Ramos (cell line): Measurements from ENCODE around the gene ASAP2.
"Not testable (repeated sequence)": the region's sequence is repeated elsewhere in the genome, so short reads cannot be mapped to it uniquely, and the experiment has no call there.

Source experiments
- in situ Hi-C: fragments of 300-500 bp; cut with MboI; formaldehyde crosslinking; loops from one replicate; pipeline ENCODE4 v1.14.3; 2022; ENCODE audit warnings: low sequenced_read_pairs; ENCODE audit not compliant: unreplicated experiment

Gene ASAP2

DNA sequence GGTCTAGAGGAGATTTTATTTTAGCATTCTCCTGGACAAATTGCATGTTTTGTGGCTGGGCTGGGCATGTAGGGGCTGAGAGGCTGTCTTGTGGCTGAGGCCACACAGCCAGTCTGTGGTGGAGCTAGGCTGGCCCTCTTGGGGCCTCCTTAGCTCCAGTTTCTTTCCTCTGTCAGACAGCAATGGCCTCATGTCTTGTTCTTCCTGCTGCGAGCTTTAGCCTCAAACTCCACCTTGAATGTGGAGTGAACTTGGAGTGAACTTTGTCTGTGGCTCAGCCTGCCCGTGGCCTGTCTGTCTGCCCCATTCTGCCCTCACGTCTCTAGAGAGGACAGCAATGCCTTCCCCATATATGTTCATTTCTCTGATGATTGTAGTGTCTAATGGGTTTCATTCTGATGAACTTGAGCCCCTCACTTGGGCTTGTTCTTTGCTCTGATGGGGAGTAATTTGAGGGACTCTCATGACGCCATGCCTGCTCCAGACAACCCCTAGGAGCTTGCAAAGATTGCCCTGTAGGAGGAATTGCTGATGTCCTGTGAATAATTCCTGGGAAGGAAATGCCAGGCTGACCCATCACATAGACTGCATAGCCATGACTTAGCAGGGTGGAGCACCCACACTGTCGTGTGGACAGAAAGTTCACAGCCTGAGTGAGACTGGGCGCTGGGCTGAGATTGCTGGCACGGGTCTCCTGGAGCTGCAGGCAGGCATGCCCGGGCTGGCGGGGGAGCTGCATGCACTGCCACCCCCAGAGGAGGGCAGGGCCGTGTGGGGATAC lies 42.6 kb downstream of the ASAP2 start:
- in situ Hi-C loops, result no loop called here

DNA sequence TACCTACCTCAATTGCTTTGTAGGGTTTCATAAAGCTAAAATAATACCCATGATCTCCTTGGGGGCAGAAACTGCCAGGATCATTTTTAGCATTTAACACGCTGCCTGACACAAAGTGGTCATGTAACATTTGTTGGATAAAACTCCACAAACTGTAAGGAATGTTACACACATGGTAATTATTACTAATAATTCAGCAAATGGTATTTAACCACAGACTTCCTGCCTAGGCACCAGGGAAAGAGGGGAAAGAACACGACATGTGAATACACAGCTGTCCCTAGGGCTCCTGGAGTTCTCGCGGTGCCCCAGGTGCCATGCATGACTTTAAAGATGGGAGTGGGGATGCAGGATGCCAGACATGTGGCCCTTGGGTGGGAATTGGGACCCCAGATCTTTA lies 43.5 kb downstream of the ASAP2 start:
- in situ Hi-C loops, result no loop called here

DNA sequence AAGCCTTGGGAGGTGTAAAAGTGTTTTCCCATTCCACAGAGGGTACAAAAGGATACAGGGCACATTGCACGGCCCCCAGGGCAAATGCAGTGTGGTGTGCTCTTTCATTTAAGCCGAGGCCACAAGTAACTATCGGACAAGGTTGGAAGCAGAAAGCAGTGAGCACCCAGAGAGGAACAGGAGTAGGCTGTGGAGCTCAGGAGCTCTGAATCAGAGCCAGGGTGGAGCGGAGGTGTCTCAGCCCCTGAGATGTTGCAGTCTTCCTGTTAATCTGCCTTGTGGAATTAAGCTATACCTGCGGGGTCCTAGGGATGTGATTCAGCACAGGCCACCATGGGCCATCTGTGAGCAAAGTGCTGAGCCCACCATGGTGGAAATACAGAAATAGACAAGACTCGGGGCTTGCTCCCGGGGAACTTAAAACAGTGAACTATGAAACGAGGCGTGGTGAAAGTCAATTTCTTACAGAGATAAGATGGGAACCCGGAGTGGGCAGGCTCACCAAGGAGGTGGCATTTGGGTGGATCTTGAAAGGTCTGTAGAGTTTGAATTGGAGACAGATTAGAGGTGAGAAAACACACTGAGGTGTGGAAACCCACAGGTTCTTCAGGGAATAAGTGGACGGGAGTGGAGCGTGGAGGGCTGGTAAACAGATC lies 44.0 kb downstream of the ASAP2 start:
- in situ Hi-C loops, result no loop called here

DNA sequence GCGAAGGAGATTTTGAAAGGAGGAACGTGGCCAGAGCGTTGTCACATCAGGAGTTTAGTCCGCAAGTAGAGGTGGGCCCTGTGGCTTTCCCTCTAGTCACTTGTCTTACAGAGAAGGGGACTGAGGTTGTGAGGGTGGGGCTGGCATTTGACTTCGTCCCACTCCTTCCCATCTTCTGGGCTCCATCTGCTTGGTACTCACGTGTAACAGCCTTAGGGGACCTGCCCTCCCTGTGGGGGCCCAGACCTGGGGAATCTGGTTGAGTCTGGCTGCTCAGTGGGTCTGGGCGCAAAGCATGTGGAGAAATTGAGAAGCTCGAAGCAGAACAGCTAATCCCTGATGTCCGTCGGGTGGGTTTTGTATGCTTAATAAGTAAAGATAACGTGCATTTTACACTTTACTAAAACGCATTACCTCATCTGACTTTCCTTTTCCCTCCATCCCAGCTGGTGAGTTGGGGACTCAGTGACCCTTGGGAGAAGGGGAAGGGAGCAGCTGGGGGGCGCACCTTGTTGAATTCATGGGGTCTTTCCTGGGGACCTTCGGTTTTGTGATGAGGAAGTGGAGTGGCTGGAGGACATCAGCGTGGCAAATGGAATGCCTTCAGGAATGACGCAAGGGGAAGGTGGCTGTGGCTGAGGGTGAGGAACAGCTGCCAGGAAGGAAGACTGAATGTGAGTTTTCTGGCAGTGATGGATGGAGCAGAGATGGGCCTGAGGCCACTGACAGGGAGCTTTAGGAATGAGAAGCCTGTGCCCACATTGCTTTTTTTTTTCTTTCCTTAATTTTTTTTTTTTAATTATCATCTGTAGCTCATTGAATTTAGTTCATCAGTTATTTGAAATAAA lies 44.8 kb downstream of the ASAP2 start:
- in situ Hi-C loops, result no loop called here

DNA sequence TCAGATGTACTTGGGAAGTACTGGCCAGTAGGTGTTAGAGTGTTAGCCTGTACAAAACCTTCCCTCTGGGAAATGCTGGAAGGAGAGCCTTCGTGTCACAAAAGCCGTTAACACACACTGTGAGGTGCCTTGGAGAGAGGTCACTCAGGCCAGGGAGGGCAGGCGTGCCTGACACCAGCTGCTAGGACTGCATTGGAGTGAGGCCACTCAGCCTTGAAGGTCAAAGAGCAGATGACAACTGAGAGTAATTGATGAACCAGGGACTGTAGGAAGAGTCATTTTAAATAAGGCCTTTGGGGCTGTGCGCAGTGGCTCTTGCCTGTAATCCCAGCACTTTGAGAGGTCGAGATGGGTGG lies 45.4 kb downstream of the ASAP2 start:
- in situ Hi-C loops, result no loop called here

DNA sequence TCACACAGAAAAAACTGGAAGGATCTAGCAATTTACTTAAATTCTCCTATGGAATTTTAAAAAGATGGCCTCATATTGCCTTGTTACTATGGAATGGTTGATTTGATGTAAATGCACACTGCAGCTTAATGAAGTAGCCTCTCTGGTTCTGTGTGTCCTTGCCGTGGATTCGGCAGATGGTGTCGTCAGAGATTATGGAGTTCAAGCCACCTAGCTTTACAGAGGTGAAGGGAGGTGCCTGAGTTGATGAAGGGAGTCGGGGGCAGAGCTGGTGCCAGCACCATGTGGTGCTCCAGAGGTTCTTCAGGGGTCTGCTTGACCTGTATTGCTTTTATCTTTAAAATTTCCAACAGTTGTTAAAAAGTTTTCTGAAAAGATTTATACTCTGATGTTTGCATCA lies 48.8 kb downstream of the ASAP2 start:
- in situ Hi-C loops, result no loop called here

DNA sequence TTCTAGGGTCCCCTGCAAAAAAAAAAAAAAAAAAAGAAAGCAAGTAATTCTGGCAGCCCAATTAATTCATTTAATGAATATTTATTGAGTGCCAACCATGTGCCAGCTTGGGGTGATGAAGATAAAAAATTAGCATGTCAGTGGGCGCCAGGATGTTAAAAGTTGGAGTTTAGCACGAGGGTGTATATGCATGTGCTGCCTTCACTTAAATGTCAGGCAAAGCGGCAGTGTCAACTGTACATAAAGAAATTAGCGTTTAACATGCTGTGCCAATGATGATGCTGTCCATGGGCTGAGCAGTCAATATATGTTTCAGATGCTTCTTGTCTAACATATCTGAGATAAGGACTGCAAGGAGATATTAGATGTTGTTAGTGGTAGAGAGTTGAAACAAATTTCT lies 49.5 kb downstream of the ASAP2 start:
- in situ Hi-C loops, result no loop called here

DNA sequence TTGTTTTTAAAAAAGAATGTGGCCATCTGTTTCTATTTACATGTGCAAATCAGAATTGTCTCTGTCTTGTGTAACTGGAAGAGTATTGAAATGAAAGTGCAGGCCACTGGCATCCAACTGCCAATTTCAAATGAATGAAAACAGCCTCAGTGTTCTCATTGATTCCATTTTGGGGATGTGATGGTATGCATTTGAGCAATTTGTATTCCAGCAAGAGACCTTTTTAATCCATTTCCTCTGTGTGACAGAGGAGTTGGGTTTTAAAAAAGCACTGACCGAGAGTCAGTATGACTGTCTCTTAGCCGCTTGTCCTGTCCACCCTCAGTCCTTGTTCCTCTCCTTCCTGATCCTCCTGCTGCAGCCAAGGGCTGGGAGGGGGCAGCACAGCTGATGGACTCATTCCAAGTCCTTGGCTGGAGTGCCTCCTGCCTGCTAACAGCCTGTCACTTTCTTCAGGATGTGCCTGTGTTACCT lies 50.0 kb downstream of the ASAP2 start:
- in situ Hi-C loops, result no loop called here

DNA sequence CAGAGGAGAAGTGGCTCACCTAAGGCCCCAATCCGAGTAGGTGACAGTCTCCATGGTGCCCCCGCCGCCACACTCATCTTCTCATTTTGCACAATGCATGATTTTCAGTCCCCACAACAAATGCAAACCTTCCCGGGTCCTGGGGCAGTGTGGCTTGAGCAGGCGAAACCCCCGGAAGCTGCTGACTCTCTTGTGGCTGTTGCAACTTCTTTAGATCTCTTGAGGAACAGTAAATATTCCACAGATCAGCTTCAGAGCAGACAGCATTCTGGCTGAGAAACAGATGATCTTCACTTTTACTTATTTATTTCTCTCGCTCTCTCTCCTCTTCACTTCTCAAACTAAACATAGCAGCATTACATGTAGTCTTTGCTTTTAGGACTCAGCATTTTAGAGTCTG lies 51.9 kb downstream of the ASAP2 start:
- in situ Hi-C loops, result no loop called here

DNA sequence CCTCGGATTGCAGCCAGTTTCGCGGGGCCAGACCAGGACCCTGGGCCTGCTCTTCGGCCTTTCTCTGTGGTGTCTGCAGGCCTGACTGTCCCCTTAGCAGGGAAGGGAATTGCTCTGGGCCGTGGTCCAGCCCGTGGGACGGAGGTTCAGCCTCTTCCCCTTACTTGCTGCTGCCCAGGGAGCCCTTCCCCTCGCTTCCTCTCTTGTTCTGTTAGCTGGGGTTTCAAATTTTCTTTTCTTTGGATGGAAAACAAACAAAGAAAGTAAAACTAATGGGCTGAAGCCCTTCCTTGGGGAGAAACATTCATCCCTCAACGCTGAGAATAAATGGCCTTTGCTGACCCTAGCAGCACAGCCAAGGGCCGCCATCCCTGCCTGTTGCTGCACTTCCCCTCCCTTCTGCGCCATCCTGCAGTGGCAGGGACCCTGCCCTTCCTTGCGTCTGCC lies 52.4 kb downstream of the ASAP2 start:
- in situ Hi-C loops, result no loop called here

DNA sequence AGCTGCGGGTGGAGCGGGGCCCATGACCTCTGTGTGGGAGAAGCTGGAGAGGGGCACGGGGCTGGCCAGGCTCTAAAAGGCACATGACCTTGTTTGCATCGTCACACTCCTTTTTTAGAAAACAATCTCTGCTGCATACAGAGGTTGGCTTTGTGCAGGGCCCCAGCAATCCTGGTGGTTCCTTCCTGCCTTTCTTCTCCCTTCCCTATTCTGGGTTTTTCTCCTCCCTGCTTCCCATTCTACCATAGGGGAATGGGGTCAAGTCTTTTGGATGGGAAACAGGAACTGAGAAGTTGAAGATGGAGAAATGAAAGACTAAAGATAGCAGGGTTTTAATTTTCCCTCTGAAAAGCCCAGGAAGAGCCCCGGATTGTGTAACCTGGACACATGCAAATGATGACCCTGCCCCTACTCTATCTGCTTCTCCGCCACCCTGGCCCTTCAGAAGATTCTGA lies 53.9 kb downstream of the ASAP2 start:
- in situ Hi-C loops, result no loop called here

DNA sequence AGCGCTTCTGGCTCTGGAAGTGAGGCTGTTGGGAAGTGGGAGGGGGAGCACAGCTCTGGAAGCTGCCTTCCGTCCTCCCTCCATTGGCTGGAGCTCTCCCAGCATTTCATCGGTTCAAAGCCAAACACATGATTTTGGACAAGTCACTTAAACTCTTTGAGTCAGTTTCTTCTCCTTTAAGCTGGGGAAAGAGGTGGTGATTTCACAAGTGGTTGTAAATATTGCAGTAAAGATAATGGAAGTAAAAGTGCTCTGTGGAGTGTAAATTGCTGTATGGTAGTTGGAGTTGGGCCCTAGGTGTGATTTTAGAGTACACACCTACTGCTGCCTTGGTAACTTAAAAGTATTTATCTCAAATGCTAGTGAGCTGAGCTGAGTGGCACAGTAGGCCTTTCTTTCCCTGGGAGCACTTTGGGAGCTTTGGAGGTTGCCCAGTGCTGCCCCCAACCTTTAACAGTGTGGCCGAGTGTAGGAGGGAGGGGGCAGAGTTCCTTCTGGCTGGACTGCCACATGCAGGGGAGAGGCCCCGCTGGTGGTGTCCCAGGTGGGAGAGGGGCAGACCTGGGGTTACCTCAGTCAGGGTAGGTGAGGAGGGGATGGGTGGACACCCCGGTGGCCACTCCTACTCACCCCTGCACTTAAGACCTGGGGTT lies 54.7 kb downstream of the ASAP2 start:
- in situ Hi-C loops, result no loop called here

DNA sequence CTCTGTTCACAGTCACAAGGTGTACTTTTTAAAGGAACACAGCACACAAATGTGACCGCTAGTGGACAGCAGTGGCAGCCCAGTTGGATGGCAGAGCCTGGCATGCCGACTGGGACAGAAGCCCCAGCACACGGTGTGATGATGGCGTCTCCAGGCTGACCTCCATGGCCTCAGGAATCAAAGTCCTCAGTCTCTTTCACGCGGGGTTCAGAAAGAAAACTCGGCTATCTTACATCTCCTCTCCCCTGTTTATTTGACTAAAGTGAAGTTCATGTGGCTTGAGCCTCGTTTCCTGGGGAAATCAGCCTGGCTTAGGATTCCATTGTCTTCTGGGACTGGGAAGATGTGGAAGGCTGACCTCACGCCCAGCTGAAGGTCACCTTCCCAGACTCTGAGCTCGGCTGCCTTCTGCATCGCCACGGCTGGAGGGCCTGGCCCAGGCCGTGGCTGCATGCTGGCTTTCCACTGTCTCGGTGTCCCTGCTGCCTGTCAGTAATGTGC lies 56.1 kb downstream of the ASAP2 start:
- in situ Hi-C loops, result no loop called here

DNA sequence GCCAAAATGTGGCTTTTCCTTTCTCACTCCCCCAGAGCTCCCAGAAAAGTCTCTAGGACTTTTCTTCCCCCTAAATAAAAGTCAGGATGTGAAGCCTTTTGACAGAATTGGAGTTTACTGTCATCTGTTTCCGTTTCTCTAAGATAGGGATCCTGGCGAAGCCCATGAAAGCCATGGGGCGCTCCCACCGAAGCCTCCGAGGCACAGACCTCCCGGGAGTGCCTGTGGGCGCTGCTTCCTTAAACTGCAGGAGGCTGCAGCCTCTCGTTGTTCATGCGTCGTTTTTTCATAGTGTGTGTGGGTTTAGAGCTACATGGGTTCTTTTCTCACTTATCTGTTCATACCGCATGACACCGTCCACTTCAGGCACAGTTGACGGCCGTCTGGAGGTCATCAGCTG lies 56.8 kb downstream of the ASAP2 start:
- in situ Hi-C loops, result no loop called here

DNA sequence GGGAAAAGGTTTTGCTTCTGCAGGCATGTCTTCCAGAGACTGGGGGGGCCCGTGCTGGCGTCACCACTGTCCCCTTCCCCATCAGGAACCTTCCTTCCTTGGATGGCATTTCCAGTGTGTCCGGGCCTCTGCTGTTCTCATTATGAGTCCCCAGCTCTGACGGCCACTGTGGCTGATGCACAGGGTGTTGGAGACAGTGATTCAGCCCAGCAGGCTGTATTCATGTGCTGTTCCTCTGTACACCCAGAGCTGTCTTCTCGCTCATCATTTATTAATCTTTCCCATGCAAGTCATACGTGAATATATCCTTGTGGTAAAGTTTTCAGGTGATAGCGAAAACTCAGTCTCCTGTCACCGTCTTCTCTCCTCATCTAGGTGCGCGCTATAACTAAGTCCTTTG lies 57.7 kb downstream of the ASAP2 start:
- in situ Hi-C loops, result no loop called here

DNA sequence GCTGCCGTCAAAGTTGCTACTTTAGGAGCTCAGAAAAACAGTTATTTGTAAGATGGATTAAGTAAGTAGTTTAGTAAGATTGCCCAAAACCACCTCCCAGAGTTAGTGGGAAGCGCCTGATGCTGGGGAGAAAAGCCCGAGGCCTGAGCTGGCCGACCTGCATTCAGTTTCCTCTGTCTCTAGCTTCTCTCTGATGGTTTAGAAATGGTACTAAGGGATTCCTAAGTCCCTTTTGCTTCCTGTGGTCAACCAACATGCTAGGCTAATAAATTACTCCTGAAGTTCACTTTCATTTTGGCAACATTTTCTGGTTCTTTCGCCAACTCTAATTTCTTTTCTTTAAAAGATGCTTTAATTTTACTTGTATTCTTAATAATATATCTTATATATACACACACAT lies 60.1 kb downstream of the ASAP2 start:
- in situ Hi-C loops, result no loop called here

DNA sequence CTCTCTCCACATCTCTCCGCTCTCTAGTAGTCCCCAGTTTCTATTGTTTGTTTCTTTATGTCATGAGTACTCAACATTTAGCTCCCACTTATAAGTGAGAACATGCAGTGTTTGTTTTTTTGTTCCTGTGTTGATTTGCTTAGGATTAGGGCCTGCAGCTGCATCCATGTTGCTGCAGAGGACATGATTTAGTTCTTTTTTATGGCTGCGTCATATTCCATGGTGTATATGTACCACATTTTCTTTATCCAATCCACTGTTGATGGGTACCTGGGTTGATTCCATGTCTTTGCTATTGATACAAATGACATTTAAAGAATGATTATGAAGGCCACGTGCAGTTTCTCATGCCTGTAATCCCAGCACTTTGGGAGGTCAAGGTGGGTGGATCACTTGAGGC lies 60.7 kb downstream of the ASAP2 start:
- in situ Hi-C loops, result not testable (repeated sequence)

DNA sequence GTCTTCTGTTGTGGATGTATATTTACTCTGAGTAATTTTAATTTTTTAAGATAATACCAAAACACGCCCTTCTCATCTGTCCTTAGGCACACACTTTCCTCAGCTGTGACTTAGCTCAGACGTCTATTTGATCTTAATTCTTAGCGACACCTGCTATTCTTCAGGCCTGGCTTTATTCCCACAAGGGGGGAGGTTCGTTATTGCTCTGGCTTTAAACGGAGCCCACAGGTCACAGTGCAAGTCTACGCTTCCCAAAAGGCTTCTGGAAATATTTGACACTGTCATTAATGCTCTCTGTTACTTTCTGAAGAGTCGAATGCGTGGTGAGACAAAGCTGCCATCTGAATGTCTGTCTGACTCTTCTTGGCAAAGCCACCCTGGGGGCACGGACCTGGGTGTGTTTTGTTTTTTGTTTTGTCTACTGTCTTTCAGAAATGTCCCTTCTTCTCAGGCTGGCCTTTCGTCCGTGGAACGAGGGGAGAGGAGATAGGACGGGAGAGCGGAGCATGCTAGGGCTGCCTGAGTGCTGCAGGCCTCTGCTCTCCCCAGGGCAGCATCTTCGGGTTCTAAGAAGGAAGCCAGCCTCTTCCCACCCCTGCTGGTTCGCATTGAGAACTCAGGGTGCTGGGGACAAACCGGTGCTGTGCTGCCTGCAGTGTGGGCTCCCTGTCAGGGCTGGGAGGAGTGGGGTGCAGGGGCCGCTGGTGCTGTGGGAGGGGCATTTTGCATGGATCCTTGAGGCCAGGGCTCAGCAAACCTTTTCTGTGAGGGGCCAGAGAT lies 61.9 kb downstream of the ASAP2 start:
- in situ Hi-C loops, result no loop called here

DNA sequence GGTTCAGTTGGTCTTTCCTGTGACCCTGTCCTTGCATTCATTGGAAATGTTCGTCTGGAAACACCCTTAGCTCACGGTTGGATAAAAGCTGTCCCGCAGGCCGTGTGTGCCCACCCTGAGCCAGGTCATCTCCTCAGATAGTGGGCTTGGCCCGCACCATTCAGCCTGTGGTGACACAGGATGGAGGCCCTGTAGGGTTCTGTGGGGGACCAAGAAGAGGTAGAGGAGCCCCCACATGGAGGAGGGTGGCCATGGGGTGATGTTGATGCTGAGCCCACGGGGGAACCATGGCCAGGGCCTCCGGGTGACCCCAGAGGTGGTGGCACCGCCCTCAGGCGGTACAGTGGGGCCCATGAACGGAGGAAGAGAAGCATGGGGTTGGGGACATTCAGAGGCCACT lies 62.7 kb downstream of the ASAP2 start:
- in situ Hi-C loops, result no loop called here
